Cardiac fibroblast (primary cell): Measurements from ENCODE around the gene CLSTN2.

Experiments
- DNase-seq, 2 donors: peaks; one replicate each; pipeline versions ENCODE4 v3.0.0 to v3.0.0-alpha.2; 2010; ENCODE audit warnings: low read depth in 2 of 2
- H3K4me3 ChIP-seq, 2 donors: replicated peaks in 1 of 2; 1 replicate in 1 of 2; 2 replicates in 1 of 2; pipeline ENCODE4 v1.5.1; 2011; ENCODE audit warnings: low read depth in 2 of 2, low read length in 2 of 2, mild to moderate bottlenecking in 2 of 2, moderate library complexity in 1 of 2
- CTCF ChIP-seq: IDR thresholded peaks from one replicate; pipeline ENCODE4 v1.5.1; 2011; ENCODE audit warnings: low read depth, mild to moderate bottlenecking, low read length, inconsistent platforms

CLSTN2 gene

GRCh38 chr3:140365872-140366697, 431.1 kb downstream of the CLSTN2 start:
- no peak overlapping the region for H3K4me3 ChIP-seq
- no peak for DNase-seq
- no peak for TF ChIP-seq CTCF

- no peak for TF ChIP-seq CTCF
- no peak overlapping the region for H3K4me3 ChIP-seq
- no peak for DNase-seq
Observed at GRCh38 chr3:140368223-140368811, 433.3 kb downstream of the CLSTN2 start.

GRCh38 chr3:140370686-140371085, 435.7 kb downstream of the CLSTN2 start:
- no peak for TF ChIP-seq CTCF
- DNase-seq: no peak
- H3K4me3 ChIP-seq: no peak overlapping the region

- DNase-seq: no peak
- TF ChIP-seq CTCF: no peak
Observed at GRCh38 chr3:140373234-140373633, 438.2 kb downstream of the CLSTN2 start.

GRCh38 chr3:140375002-140375401, 440.0 kb downstream of the CLSTN2 start:
- no peak overlapping the region for H3K4me3 ChIP-seq
- no peak for TF ChIP-seq CTCF
- DNase-seq: no peak

More at GRCh38 chr3:140373234-140373633, 438.2 kb downstream of the CLSTN2 start:
- no peak overlapping the region for H3K4me3 ChIP-seq

- no peak for DNase-seq
- TF ChIP-seq CTCF: no peak
- no peak overlapping the region for H3K4me3 ChIP-seq
Observed at GRCh38 chr3:140376136-140376889, 441.3 kb downstream of the CLSTN2 start.
